Neural cell (in vitro differentiated cells): ENCODE data around the gene SFMBT2. TPM values are rescaled to one million over a fixed set of nuclear protein-coding genes. Genes with fewer than 3 reads are reported as not detected.

Experiments
- H2AFZ ChIP-seq: fragments of 200-600, 300-800 bp; sonication (generic), shearing (Covaris generic); 2 replicates; pipeline ENCODE4 v1.6.0; 2014; ENCODE audit warnings: low read depth, mild to moderate bottlenecking, antibody characterized with exemption, low read length, moderate library complexity
- H3F3A ChIP-seq: fragments of 200-600 bp; shearing (Covaris generic); 2 replicates; pipeline ENCODE4 v1.6.1; 2016; ENCODE audit warnings: mild to moderate bottlenecking, moderate library complexity, mixed read lengths, antibody characterized with exemption, low read length; ENCODE audit not compliant: insufficient read depth, poor library complexity, severe bottlenecking
- H3K27ac ChIP-seq: fragments of 200-600, 300-800 bp; sonication (generic), shearing (Covaris generic); 2 replicates; pipeline ENCODE4 v1.5.1; 2014; ENCODE audit warnings: mild to moderate bottlenecking, low read length, moderate library complexity
- H3K27me3 ChIP-seq: fragments of 300-800, 200-600 bp; sonication (generic), shearing (Covaris generic); 2 replicates; pipeline ENCODE4 v1.6.0; 2014; ENCODE audit warnings: mild to moderate bottlenecking, low read depth, low read length, moderate library complexity; ENCODE audit not compliant: insufficient read depth
- H3K36me3 ChIP-seq: fragments of 300-800, 200-600 bp; sonication (generic), shearing (Covaris generic); 2 replicates; pipeline ENCODE4 v1.5.1; 2014; ENCODE audit warnings: mild to moderate bottlenecking, antibody characterized with exemption, low read length, moderate library complexity; ENCODE audit not compliant: insufficient read depth
- H3K4me2 ChIP-seq: fragments of 300-800, 200-600 bp; sonication (generic), shearing (Covaris generic); 2 replicates; pipeline ENCODE4 v1.6.0; 2014; ENCODE audit warnings: mild to moderate bottlenecking, low read length
- H3K4me3 ChIP-seq: fragments of 300-800, 200-600 bp; sonication (generic), shearing (Covaris generic); 2 replicates; pipeline ENCODE4 v1.5.1; 2014; ENCODE audit warnings: mild to moderate bottlenecking, low read length, moderate library complexity
- H3K79me2 ChIP-seq: fragments of 200-600 bp; shearing (Covaris generic); replicated peaks from 2 replicates; pipeline ENCODE4 v1.6.0; 2014; ENCODE audit warnings: mild to moderate bottlenecking, low read length, moderate library complexity; ENCODE audit not compliant: insufficient read depth
- H3K9ac ChIP-seq: fragments of 300-800, 200-600 bp; sonication (generic), shearing (Covaris generic); 2 replicates; pipeline ENCODE4 v1.6.1; 2016; ENCODE audit warnings: mild to moderate bottlenecking, low read length, mixed read lengths
- H3K9me2 ChIP-seq: fragments of 200-600 bp; shearing (Covaris generic); 2 replicates; pipeline ENCODE4 v1.6.1; 2016; ENCODE audit warnings: mild to moderate bottlenecking, low read length, mixed read lengths; ENCODE audit not compliant: insufficient read depth
- H3K9me3 ChIP-seq: fragments of 200-600, 300-800 bp; sonication (generic), shearing (Covaris generic); 2 replicates; pipeline ENCODE4 v1.6.1; 2016; ENCODE audit warnings: mild to moderate bottlenecking, mixed run types, low read length, moderate library complexity, mixed read lengths
- H4K20me1 ChIP-seq: fragments of 200-600 bp; shearing (Covaris generic); 2 replicates; pipeline ENCODE4 v1.6.1; 2016; ENCODE audit warnings: mild to moderate bottlenecking, mixed run types; ENCODE audit not compliant: insufficient read depth
- EP300 ChIP-seq: fragments of 450-650 bp; conservative IDR thresholded peaks from 2 replicates; pipeline ENCODE4 v1.6.1; 2014; ENCODE audit warnings: antibody characterized with exemption, mild to moderate bottlenecking, moderate library complexity; ENCODE audit not compliant: poor library complexity, severe bottlenecking
- EZH2 ChIP-seq: fragments of 200-600, 300-800 bp; shearing (Covaris generic), sonication (generic); IDR thresholded peaks from 2 replicates; pipeline ENCODE4 v1.6.1; 2014; ENCODE audit warnings: antibody characterized with exemption, low read length, borderline replicate concordance, mild to moderate bottlenecking; ENCODE audit not compliant: insufficient read depth, poor library complexity, severe bottlenecking
- MXI1 ChIP-seq: fragments of 450-650 bp; conservative IDR thresholded peaks from 2 replicates; pipeline ENCODE4 v1.6.1; 2014; ENCODE audit warnings: antibody characterized with exemption, mild to moderate bottlenecking; ENCODE audit not compliant: poor library complexity, severe bottlenecking
- POLR2AphosphoS5 ChIP-seq: IDR thresholded peaks from 2 replicates; pipeline ENCODE4 v1.6.1; 2012
- RAD21 ChIP-seq: fragments of 450-650 bp; conservative IDR thresholded peaks from 2 replicates; pipeline ENCODE4 v1.6.1; 2014; ENCODE audit warnings: antibody characterized with exemption, mild to moderate bottlenecking, moderate library complexity
- SMC3 ChIP-seq: fragments of 450-650 bp; conservative IDR thresholded peaks from 2 replicates; pipeline ENCODE4 v1.6.1; 2014; ENCODE audit warnings: antibody characterized with exemption, mild to moderate bottlenecking, moderate library complexity; ENCODE audit not compliant: poor library complexity
- TAF1 ChIP-seq: IDR thresholded peaks from 2 replicates; pipeline ENCODE4 v1.6.1; 2012; ENCODE audit warnings: low read depth
- polyA plus RNA-seq: library from polyadenylated mRNA; depleted of rRNA; stranded (reverse); fragments of >200 nt; gene quantifications from 2 replicates; pipeline ENCODE4 v1.2.3, GENCODE V29; 2014
- TF ChIP-seq, protein P1 (sequence below): fragments of 450-650 bp; IDR thresholded peaks from 2 replicates; pipeline ENCODE4 v1.5.1; 2014; ENCODE audit warnings: antibody characterized with exemption, mild to moderate bottlenecking, moderate library complexity; ENCODE audit not compliant: poor library complexity, severe bottlenecking
- TF ChIP-seq, protein P2 (sequence below): IDR thresholded peaks from 2 replicates; pipeline ENCODE4 v1.6.1; 2012; ENCODE audit warnings: borderline replicate concordance

Gene SFMBT2
- polyA plus RNA-seq, 1 donor from 2014 or later = 1.3 TPM

DNA sequence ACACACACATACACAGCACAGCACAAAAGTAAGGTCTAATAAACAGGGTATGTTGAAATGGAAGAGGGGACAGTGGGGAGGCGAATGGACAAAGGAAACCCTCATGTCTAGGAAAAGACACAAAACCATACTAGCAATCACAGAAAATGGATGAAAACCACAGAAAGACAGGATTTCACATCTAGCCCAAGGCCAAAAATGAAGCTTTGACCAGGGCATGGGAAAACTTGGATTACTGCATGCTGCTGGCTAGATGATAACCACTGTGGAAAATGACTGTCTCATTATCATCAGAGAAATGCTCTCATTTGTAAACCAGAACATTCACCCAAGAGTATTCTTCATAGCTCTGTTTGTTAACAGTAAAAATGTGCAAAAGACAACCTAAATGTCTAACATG lies 88.2 kb downstream of the SFMBT2 start:
- TF ChIP-seq SMC3 (no peak), TAF1 (no peak), EP300 (no peak), MXI1 (no peak), EZH2 (no peak), RAD21 (no peak), POLR2AphosphoS5 (no peak)
- TF ChIP-seq, protein P1, sequence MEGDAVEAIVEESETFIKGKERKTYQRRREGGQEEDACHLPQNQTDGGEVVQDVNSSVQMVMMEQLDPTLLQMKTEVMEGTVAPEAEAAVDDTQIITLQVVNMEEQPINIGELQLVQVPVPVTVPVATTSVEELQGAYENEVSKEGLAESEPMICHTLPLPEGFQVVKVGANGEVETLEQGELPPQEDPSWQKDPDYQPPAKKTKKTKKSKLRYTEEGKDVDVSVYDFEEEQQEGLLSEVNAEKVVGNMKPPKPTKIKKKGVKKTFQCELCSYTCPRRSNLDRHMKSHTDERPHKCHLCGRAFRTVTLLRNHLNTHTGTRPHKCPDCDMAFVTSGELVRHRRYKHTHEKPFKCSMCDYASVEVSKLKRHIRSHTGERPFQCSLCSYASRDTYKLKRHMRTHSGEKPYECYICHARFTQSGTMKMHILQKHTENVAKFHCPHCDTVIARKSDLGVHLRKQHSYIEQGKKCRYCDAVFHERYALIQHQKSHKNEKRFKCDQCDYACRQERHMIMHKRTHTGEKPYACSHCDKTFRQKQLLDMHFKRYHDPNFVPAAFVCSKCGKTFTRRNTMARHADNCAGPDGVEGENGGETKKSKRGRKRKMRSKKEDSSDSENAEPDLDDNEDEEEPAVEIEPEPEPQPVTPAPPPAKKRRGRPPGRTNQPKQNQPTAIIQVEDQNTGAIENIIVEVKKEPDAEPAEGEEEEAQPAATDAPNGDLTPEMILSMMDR = no peak
- TF ChIP-seq, protein P2, sequence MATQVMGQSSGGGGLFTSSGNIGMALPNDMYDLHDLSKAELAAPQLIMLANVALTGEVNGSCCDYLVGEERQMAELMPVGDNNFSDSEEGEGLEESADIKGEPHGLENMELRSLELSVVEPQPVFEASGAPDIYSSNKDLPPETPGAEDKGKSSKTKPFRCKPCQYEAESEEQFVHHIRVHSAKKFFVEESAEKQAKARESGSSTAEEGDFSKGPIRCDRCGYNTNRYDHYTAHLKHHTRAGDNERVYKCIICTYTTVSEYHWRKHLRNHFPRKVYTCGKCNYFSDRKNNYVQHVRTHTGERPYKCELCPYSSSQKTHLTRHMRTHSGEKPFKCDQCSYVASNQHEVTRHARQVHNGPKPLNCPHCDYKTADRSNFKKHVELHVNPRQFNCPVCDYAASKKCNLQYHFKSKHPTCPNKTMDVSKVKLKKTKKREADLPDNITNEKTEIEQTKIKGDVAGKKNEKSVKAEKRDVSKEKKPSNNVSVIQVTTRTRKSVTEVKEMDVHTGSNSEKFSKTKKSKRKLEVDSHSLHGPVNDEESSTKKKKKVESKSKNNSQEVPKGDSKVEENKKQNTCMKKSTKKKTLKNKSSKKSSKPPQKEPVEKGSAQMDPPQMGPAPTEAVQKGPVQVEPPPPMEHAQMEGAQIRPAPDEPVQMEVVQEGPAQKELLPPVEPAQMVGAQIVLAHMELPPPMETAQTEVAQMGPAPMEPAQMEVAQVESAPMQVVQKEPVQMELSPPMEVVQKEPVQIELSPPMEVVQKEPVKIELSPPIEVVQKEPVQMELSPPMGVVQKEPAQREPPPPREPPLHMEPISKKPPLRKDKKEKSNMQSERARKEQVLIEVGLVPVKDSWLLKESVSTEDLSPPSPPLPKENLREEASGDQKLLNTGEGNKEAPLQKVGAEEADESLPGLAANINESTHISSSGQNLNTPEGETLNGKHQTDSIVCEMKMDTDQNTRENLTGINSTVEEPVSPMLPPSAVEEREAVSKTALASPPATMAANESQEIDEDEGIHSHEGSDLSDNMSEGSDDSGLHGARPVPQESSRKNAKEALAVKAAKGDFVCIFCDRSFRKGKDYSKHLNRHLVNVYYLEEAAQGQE = no peak
- Histone ChIP-seq H3K36me3 (no peaks in the 10 kb centered on the region), H2AFZ (no peak overlapping the region), H3K4me2 (no peak overlapping the region), H3K9me2 (no peaks in the 10 kb centered on the region), H4K20me1 (no peaks in the 10 kb centered on the region), H3K27me3 (no peaks in the 10 kb centered on the region), H3K9me3 (no peaks in the 10 kb centered on the region), H3K9ac (no peak overlapping the region), H3K27ac (no peak overlapping the region), H3F3A (no peaks in the 10 kb centered on the region), H3K4me3 (no peak overlapping the region), H3K79me2 (no peaks in the 10 kb centered on the region)

DNA sequence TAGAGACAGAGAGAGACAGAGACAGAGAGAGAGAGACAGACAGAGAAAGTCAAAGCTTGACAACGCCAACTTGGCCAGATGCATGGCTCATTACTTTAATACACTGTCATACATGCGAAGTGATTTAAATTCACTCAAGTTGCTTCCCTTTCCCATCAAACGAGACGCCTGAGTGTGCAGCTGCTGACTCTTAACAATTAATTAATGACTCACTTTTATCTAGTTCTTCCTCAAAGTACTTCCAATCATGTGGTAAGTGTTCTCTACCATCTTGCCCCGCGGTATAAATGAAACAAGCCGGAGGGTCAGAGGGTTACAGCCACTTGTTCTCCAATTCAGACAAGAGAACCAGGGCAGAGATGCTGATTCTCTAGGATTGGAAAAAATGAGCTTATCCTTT lies 90.8 kb downstream of the SFMBT2 start:
- Histone ChIP-seq H3K79me2 (no peaks in the 10 kb centered on the region), H4K20me1 (no peaks in the 10 kb centered on the region), H3K27ac (no peak overlapping the region)

More for the DNA sequence above, 90.8 kb downstream of the SFMBT2 start:
- no peaks in the 10 kb centered on the region for H3F3A ChIP-seq
- TF ChIP-seq MXI1 (no peak), RAD21 (no peak), SMC3 (no peak), EZH2 (no peak), TAF1 (no peak), POLR2AphosphoS5 (no peak), EP300 (no peak)
- TF ChIP-seq, protein P2 = no peak
- TF ChIP-seq, protein P1 = no peak
- no peaks in the 10 kb centered on the region for H3K27me3 ChIP-seq
- no peaks in the 10 kb centered on the region for H3K36me3 ChIP-seq
- H3K9me2 ChIP-seq = no peaks in the 10 kb centered on the region
- H3K4me3 ChIP-seq = no peak overlapping the region
- H2AFZ ChIP-seq = no peak overlapping the region
- H3K9me3 ChIP-seq = no peaks in the 10 kb centered on the region
- no peak overlapping the region for H3K9ac ChIP-seq
- H3K4me2 ChIP-seq = no peak overlapping the region
